NT2/D1 (cell line): Measurements from ENCODE around the gene FUT7.

Source experiments
- DNase-seq: peaks from one replicate; pipeline ENCODE4 v3.0.0-alpha.2; 2011; ENCODE audit warnings: low read depth, low spot score
- H3K27me3 ChIP-seq: 2 replicates; pipeline ENCODE4 v1.6.0; 2011; ENCODE audit warnings: mild to moderate bottlenecking; ENCODE audit not compliant: insufficient read length, insufficient read depth
- H3K36me3 ChIP-seq: 2 replicates; pipeline ENCODE4 v1.6.1; 2011; ENCODE audit warnings: mild to moderate bottlenecking, low read length, mixed read lengths; ENCODE audit not compliant: insufficient read depth, insufficient read length
- H3K4me1 ChIP-seq: 2 replicates; pipeline ENCODE4 v1.5.1; 2011; ENCODE audit not compliant: insufficient read depth, insufficient read length
- H3K4me3 ChIP-seq: 2 replicates; pipeline ENCODE4 v1.5.1; 2011; ENCODE audit warnings: low read depth; ENCODE audit not compliant: insufficient read length
- H3K9ac ChIP-seq: 2 replicates; pipeline ENCODE4 v1.6.0; 2011; ENCODE audit warnings: low read depth; ENCODE audit not compliant: insufficient read length
- H3K9me3 ChIP-seq: 2 replicates; pipeline ENCODE4 v1.5.1; 2011; ENCODE audit warnings: mild to moderate bottlenecking, low read length; ENCODE audit not compliant: insufficient read depth
- SUZ12 ChIP-seq: IDR thresholded peaks from 2 replicates; pipeline ENCODE4 v1.6.1; 2011; ENCODE audit not compliant: insufficient read length, insufficient read depth; ENCODE audit errors: extremely low read depth
- YY1 ChIP-seq: IDR thresholded peaks from 2 replicates; pipeline ENCODE4 v1.6.1; 2011; ENCODE audit not compliant: insufficient read length, insufficient read depth
- ZNF274 ChIP-seq: IDR thresholded peaks from 2 replicates; pipeline ENCODE4 v1.6.1; 2011; ENCODE audit warnings: mild to moderate bottlenecking, low read depth, low read length

FUT7 gene

GRCh38 chr9:136991993-136992818 is 39.7 kb downstream of the FUT7 start, which contains the start of gene PAXX:
PAXX (plus strand) TSS chr9:136992422; CDS start chr9:136992444, 22 bp downstream.
- Histone ChIP-seq H3K4me1 (peaks cover 27% of the 10 kb centered on the region), H3K9ac (peak within 1 kb of the TSS; percentile 92), H3K4me3 (peak within 1 kb of the TSS; percentile 94), H3K36me3 (peaks cover 27% of the 10 kb centered on the region), H3K9me3 (peaks cover 10% of the 10 kb centered on the region; the same call in 1 of the 2 replicates), H3K27me3 (no peaks in the 10 kb centered on the region)
- DNase-seq = peak; percentile 81
- TF ChIP-seq SUZ12 = no peak
- TF ChIP-seq YY1 = no peak
- TF ChIP-seq ZNF274 = no peak

GRCh38 chr9:136990242-136990911 is 41.5 kb downstream of the FUT7 start:
- H3K9ac ChIP-seq = no peak overlapping the region

GRCh38 chr9:136988872-136989271 is 43.0 kb downstream of the FUT7 start:
- Histone ChIP-seq H3K4me1 (peaks cover 27% of the 10 kb centered on the region), H3K9ac (peak overlapping the region; percentile 17), H3K4me3 (no peak overlapping the region), H3K27me3 (no peaks in the 10 kb centered on the region), H3K9me3 (peaks cover 10% of the 10 kb centered on the region; the same call in 1 of the 2 replicates), H3K36me3 (peaks cover 10% of the 10 kb centered on the region)
- no peak for DNase-seq
- TF ChIP-seq SUZ12 (no peak), ZNF274 (no peak), YY1 (no peak)

More at GRCh38 chr9:136990242-136990911, 41.5 kb downstream of the FUT7 start:
- Histone ChIP-seq H3K27me3 (no peaks in the 10 kb centered on the region), H3K4me3 (no peak overlapping the region), H3K4me1 (peaks cover 23% of the 10 kb centered on the region), H3K36me3 (peaks cover 25% of the 10 kb centered on the region), H3K9me3 (peaks cover 10% of the 10 kb centered on the region; the same call in 1 of the 2 replicates)
- DNase-seq = no peak
- TF ChIP-seq SUZ12 = no peak
- TF ChIP-seq YY1 = no peak
- TF ChIP-seq ZNF274 = no peak

- H3K9ac ChIP-seq = no peak overlapping the region
- no peaks in the 10 kb centered on the region for H3K27me3 ChIP-seq
- H3K9me3 ChIP-seq = peaks cover 6% of the 10 kb centered on the region; the same call in 1 of the 2 replicates
- TF ChIP-seq ZNF274 (no peak), SUZ12 (no peak), YY1 (no peak)
- H3K4me3 ChIP-seq = no peak overlapping the region
- H3K36me3 ChIP-seq = no peaks in the 10 kb centered on the region
- H3K4me1 ChIP-seq = peaks cover 35% of the 10 kb centered on the region
- DNase-seq = no peak
Measured at GRCh38 chr9:136985853-136986252, 46.0 kb downstream of the FUT7 start.

GRCh38 chr9:136985027-136985602 is 46.8 kb downstream of the FUT7 start:
- Histone ChIP-seq H3K4me1 (peaks cover 34% of the 10 kb centered on the region), H3K9ac (peak overlapping the region; percentile 42), H3K4me3 (no peak overlapping the region), H3K9me3 (no peaks in the 10 kb centered on the region), H3K27me3 (no peaks in the 10 kb centered on the region), H3K36me3 (no peaks in the 10 kb centered on the region)
- no peak for DNase-seq
- TF ChIP-seq SUZ12 (no peak), ZNF274 (no peak), YY1 (no peak)

GRCh38 chr9:136984464-136985026 is 47.3 kb downstream of the FUT7 start:
- Histone ChIP-seq H3K9ac (no peak overlapping the region), H3K27me3 (no peaks in the 10 kb centered on the region), H3K36me3 (no peaks in the 10 kb centered on the region), H3K4me3 (no peak overlapping the region), H3K9me3 (no peaks in the 10 kb centered on the region), H3K4me1 (peaks cover 34% of the 10 kb centered on the region)
- DNase-seq = no peak
- no peak for TF ChIP-seq YY1
